MM.1S (cell line): ENCODE results near the gene P2RX2.

Experiments
- DNase-seq: peaks from one replicate; pipeline ENCODE4 v3.0.0-alpha.2; 2015
- H2AFZ ChIP-seq: fragments of 300-600 bp; sonication (generic); 2 replicates; pipeline ENCODE4 v1.6.0; 2016; ENCODE audit warnings: antibody characterized with exemption, low read length
- H3F3A ChIP-seq: fragments of 300-600 bp; sonication (generic); 2 replicates; pipeline ENCODE4 v1.6.1; 2016; ENCODE audit warnings: mild to moderate bottlenecking, antibody characterized with exemption, low read length, moderate library complexity, mixed read lengths; ENCODE audit not compliant: insufficient read depth
- H3K27ac ChIP-seq: fragments of 300-600 bp; sonication (generic); 2 replicates; pipeline ENCODE4 v1.5.1; 2016; ENCODE audit warnings: mild to moderate bottlenecking, low read length
- H3K27me3 ChIP-seq: fragments of 300-600 bp; sonication (generic); replicated peaks from 2 replicates; pipeline ENCODE4 v1.6.0; 2016; ENCODE audit warnings: low read length; ENCODE audit not compliant: insufficient read depth
- H3K36me3 ChIP-seq: fragments of 300-600 bp; sonication (generic); replicated peaks from 2 replicates; pipeline ENCODE4 v1.6.1; 2016; ENCODE audit warnings: mild to moderate bottlenecking, low read length, mixed read lengths; ENCODE audit not compliant: insufficient read depth
- H3K4me1 ChIP-seq: fragments of 300-600 bp; sonication (generic); 2 replicates; pipeline ENCODE4 v1.6.1; 2016; ENCODE audit warnings: low read length, mixed read lengths
- H3K4me2 ChIP-seq: fragments of 300-600 bp; sonication (generic); 2 replicates; pipeline ENCODE4 v1.6.0; 2016; ENCODE audit warnings: low read depth, low read length
- H3K4me3 ChIP-seq: fragments of 300-600 bp; sonication (generic); 2 replicates; pipeline ENCODE4 v1.5.1; 2016; ENCODE audit warnings: low read length, mixed read lengths
- H3K79me2 ChIP-seq: fragments of 300-600 bp; sonication (generic); 2 replicates; pipeline ENCODE4 v1.6.1; 2016; ENCODE audit warnings: mixed run types, low read length, mixed read lengths
- H3K9ac ChIP-seq: fragments of 300-600 bp; sonication (generic); 2 replicates; pipeline ENCODE4 v1.6.1; 2016; ENCODE audit warnings: low read length, mixed read lengths
- H3K9me2 ChIP-seq: fragments of 300-600 bp; sonication (generic); replicated peaks from 2 replicates; pipeline ENCODE4 v1.6.1; 2016; ENCODE audit warnings: mild to moderate bottlenecking, low read length, mixed read lengths; ENCODE audit not compliant: insufficient read depth
- H3K9me3 ChIP-seq: fragments of 300-600 bp; sonication (generic); replicated peaks from 2 replicates; pipeline ENCODE4 v1.6.1; 2016; ENCODE audit warnings: mild to moderate bottlenecking, low read length, mixed read lengths; ENCODE audit not compliant: insufficient read depth
- H4K20me1 ChIP-seq: fragments of 300-600 bp; sonication (generic); 2 replicates; pipeline ENCODE4 v1.6.1; 2016; ENCODE audit warnings: mild to moderate bottlenecking, low read length, moderate library complexity, mixed read lengths; ENCODE audit not compliant: insufficient read depth
- CTCF ChIP-seq: fragments of 300-600 bp; sonication (generic); IDR thresholded peaks from 2 replicates; pipeline ENCODE4 v1.5.1; 2016; ENCODE audit warnings: antibody characterized with exemption, low read length, mixed read lengths
- EZH2 ChIP-seq: fragments of 300-600 bp; sonication (generic); optimal IDR thresholded peaks from 2 replicates; pipeline ENCODE3; 2017; ENCODE audit warnings: low read depth, mild to moderate bottlenecking, antibody characterized with exemption, low read length, mixed read lengths
- EZH2phosphoT487 ChIP-seq: fragments of 300-600 bp; sonication (generic); IDR thresholded peaks from 2 replicates; pipeline ENCODE4 v1.6.1; 2018; ENCODE audit warnings: antibody characterized with exemption, low read length

The P2RX2 gene

GRCh38 chr12:132572801-132573760 is 45.5 kb upstream of the P2RX2 start:
- H3K4me3 ChIP-seq: no peak overlapping the region
- no peak overlapping the region for H3K9ac ChIP-seq
- no peak overlapping the region for H3K4me2 ChIP-seq
- no peak overlapping the region for H3K27ac ChIP-seq
- no peak overlapping the region for H2AFZ ChIP-seq
- no peaks in the 10 kb centered on the region for H3F3A ChIP-seq
- no peak for TF ChIP-seq EZH2phosphoT487
- no peaks in the 10 kb centered on the region for H3K4me1 ChIP-seq
- H3K36me3 ChIP-seq: no peaks in the 10 kb centered on the region
- H3K9me2 ChIP-seq: no peaks in the 10 kb centered on the region
- H3K27me3 ChIP-seq: no peaks in the 10 kb centered on the region
- DNase-seq: no peak
- no peaks in the 10 kb centered on the region for H3K9me3 ChIP-seq
- H4K20me1 ChIP-seq: no peaks in the 10 kb centered on the region
- H3K79me2 ChIP-seq: no peaks in the 10 kb centered on the region

GRCh38 chr12:132574271-132574996 is 44.1 kb upstream of the P2RX2 start:
- Histone ChIP-seq H3K4me1 (no peaks in the 10 kb centered on the region), H3F3A (no peaks in the 10 kb centered on the region), H4K20me1 (no peaks in the 10 kb centered on the region), H3K9me3 (no peaks in the 10 kb centered on the region), H3K36me3 (no peaks in the 10 kb centered on the region), H3K4me3 (no peak overlapping the region), H3K9me2 (no peaks in the 10 kb centered on the region), H2AFZ (no peak overlapping the region), H3K27ac (no peak overlapping the region), H3K27me3 (no peaks in the 10 kb centered on the region), H3K9ac (no peak overlapping the region), H3K4me2 (no peak overlapping the region), H3K79me2 (no peaks in the 10 kb centered on the region)
- no peak for DNase-seq
- TF ChIP-seq EZH2phosphoT487 (no peak), EZH2 (no peak), CTCF (no peak)

GRCh38 chr12:132575661-132576060 is 42.9 kb upstream of the P2RX2 start:
- Histone ChIP-seq H3K9me3 (no peaks in the 10 kb centered on the region), H4K20me1 (no peaks in the 10 kb centered on the region), H3K79me2 (no peaks in the 10 kb centered on the region), H3K27me3 (no peaks in the 10 kb centered on the region), H3K9ac (no peak overlapping the region), H3K9me2 (no peaks in the 10 kb centered on the region), H3F3A (no peaks in the 10 kb centered on the region), H3K4me2 (no peak overlapping the region), H3K36me3 (no peaks in the 10 kb centered on the region), H3K27ac (no peak overlapping the region), H2AFZ (no peak overlapping the region), H3K4me1 (no peaks in the 10 kb centered on the region), H3K4me3 (no peak overlapping the region)
- DNase-seq: no peak
- TF ChIP-seq EZH2phosphoT487: no peak
- TF ChIP-seq CTCF: no peak
- TF ChIP-seq EZH2: no peak
